GM19023 (cell line): Measurements from ENCODE around the gene TLCD3B.

Experiments used
- ATAC-seq: cut with Tn5 transposase; IDR thresholded peaks from one replicate; pipeline ENCODE4 v1.9.1; 2021; ENCODE audit warnings: mild to moderate bottlenecking, moderate library complexity; ENCODE audit not compliant: unreplicated experiment

The TLCD3B gene

DNA sequence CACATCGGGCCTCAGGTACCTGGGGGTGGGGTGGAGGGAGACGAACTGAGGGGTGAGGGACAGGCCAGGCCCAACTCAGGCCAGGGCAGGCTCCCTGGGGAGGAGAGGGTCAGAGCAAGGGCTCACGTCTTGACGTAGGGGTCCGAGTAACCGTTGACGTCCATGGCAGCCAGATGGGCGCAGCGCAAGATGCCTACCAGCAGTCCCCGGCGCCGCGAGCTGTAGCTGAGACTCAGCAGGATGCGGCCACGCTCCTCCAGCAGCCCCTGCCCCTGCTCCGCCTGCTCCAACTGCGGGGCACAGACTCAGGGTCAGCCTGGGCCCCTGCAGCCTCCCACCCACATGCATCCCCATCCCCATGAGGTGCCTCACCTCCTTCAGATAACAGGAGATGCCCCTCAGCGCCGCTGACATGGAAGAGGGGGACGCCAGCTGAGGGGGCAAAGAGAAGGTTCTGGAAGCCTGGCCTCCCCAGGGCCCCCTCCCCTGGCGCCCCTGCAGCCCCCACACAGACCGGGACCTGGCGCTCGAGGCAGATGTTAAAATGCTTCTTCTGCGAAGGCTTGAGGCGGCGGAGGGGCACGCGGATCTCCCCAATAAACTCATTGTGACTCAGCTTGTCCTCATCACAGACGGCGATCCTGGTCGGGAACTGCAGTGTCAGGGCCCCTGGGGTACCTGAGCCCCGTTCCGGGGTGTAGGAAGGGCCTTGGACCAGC, 24.3 kb downstream of the TLCD3B start:
- no peak for ATAC-seq

DNA sequence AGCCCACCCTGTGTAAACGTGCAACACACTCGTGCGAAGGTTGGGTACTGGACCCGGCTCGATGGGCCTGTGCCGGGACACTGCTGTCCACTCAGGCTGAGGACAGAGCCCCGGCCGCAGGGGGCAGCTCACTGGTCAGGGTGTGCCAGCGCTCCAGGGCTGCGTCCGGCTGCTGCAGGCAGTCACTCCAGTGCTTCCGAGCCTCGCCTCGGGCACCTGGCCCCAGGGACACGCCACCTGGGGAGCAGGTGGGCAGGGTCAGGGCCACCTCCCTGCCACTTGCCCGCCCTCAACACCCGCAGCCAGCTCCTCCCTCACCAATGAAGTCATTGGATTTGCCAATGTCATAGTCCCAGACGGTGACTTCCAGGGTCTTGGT, 25.0 kb downstream of the TLCD3B start:
- ATAC-seq: no peak

DNA sequence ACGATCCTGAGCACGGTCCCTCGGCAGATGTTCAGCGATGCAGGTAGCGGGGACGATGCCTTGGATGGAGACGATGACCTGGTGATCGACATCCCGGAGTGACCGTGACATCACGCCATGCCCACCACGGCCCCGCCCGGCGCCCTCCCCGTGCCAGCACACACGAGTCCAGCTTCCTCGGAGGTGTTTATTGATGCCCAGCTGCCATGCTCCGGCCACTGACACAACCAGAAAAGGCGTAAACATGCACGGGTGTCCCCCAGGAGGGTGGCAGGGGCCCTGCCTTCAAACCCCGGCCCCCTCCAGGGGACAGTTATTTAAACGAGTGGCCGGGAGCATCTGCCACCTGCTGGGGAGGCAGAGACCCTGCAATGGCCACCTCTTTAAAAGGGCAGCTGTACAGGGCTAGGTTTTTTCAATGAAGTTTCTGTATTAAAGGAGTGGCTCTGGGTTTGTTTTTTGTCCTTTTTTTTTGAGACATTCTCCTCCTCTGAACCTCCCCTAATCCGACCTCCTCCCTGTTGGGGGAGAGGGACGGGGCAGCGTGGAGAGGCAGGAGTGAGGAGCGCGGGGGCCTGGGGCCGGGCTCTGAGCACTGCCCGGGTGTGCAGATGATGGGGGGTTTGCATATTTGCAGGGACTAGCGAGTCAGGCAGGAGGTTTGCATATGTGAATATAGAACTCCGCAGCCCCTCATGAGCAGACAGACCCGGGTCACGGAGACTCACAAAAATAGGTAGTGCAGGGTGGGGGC, 25.6 kb downstream of the TLCD3B start:
- no peak for ATAC-seq

DNA sequence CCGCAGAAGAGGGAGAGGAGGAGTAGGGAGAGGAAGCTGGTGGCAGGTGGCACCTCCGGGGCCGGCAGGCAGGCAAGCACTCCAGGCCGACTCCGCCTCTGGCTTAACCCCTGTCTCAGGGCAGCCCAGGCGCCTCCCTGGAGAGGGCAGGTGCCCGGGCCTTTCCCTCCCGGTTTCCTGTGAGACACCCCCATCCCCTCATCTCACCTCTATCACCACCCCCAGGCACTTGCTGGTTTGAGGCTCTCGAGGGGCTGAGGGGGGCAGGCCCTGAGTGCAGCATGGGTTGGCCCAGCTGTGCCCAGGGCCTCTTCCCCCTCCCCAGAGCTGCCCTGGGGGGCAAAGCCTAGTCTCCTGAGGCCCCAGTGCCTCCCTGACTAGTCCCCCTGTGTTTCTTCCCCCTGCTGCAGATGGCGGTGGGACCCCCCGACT, 26.2 kb downstream of the TLCD3B start:
- no peak for ATAC-seq

DNA sequence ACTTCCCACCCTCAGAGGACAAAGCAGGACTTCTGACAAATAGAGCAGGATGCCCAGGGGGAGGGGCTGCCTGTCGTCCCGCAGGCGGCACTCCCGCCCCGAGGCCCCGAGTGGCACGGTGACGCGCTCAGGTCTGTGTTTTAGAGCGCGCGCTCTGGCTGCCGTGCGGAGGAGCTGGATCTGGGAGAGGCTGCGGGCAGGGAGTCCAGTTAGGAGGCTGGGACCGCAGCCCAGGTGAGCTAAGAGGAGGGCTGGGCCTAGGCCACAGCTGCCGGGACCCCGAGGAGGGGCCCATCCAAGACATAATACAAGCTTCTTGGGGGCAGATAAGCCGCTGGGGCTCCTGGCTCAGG, 26.7 kb downstream of the TLCD3B start:
- ATAC-seq: no peak

DNA sequence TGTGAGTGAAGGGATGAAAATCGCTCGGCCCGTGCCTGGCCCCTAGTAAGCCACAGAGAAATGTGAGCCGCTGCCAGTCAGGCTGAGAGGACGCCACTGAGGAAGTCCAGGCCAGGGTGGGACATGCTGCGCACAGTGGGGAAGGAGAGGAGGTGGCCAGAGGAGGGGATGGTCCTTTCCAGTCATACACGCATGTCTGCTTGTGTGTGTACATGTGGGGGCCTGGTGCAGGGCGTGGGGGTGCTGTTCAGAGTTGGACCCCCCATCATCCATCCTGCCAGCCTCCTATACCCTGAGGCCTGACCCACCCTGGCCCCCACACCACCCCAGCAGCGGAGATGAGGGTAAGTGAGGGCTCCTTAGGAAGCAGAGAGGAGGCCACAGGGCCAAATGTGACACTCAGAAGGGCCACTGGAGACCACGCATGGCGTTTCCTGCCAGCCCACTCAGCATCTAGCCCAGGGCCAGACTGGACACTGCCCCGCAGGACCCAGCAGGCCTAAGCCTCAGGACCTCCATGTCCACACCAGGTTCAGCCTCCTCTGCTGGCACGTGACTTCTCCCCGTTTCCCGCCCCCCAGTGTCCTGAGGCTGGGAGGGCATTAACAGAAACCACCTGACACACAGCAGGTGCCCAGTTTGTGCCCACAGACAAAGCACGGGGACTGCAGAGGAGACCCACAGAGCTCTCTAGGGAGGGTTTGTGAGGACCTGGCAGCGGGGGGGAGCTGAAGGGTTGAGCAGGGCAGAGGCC, 27.2 kb downstream of the TLCD3B start:
- ATAC-seq: no peak

DNA sequence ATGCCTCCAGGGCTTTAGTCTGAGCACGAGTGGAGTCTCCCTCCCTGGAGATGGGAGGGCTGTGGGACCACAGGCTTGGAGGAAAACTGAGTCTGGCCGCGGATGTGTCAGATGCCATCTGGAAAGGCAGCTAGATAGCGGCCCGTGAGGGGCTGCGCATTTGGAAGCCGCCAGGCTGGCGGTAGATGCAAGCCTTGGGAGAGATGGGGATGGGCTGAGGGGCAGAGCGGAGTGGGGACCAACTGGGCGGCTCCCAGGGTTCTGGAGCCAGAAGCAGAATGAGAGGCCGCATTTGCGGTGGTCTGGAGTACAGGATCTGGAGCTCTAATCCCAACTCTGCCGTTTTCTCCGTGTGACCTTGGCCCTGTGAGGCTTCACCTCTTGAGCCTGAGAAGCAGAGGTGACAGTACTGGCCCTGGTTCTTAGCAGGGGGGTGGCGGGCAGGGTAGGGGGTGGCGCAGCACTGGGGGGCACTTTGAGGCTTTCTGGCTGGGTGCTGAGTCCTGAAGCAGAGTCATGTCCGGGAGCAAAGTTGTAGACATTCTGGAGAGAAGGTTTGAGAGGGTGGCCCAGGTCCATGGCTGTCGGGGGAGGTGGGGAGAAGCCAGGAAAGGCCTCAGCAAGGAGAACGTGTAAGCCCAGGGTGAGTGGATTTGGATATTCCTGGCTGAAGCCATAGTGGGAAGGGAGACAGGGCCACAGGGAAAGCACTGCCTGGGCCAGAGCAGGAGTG, 28.3 kb downstream of the TLCD3B start:
- no peak for ATAC-seq

DNA sequence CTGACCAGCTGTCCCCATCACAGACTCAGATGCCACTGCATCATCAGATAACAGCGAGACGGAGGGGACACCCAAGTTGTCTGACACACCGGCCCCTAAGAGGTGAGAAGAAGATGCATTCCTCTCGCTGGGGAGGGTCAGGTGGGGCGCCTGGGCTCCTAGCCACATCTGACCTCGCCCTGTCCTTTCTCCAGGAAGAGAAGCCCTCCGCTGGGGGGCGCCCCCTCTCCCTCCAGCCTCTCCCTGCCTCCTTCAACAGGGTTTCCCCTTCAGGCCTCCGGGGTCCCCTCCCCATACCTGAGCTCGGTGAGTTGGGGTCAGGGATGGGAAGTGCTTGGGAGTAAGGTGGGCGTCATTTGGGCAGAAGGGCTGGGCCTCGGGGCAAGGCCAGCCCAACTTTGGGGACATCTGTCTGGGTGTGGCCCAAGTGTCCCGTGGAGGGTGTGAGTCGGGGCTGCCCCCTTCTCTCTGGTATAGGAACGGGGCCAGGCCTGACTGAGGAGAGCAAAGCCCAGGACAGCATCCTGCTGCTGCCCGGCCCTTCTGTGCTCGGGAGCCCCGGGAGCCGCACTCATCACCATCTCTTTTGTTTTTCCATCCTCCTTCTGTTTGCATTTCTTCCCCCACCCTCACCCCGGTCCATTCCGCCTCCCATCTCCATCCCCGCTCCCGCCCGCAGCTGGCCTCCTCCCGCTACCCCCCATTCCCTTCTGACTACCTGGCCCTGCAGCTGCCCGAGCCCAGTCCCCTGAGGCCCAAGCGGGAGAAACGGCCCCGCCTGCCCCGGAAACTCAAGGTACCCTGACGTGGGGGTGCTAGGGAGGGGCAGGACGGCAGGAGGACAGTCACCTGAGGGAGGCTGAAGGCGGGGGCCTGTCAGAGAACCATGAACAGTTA, 30.1 kb downstream of the TLCD3B start:
- no peak for ATAC-seq

DNA sequence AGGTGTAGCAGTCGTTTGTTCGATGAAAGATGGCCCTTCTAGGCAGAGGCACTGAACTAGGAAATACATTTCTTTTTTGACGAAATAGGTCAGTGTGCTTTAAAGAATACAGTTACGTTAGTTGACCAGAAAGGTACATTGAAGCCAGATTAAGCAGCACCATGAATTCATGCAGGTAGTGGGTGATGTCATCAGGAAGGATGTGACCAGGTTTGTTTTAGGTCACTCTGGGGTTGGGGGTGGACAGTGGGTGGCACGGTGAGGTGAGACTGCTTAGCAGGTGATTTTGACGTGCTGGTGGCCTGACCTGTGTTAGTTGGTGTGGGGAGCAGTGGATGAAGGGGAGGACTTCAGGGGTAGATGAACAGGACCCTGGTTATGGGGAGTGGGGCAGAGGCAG, 31.5 kb downstream of the TLCD3B start:
- no peak for ATAC-seq

DNA sequence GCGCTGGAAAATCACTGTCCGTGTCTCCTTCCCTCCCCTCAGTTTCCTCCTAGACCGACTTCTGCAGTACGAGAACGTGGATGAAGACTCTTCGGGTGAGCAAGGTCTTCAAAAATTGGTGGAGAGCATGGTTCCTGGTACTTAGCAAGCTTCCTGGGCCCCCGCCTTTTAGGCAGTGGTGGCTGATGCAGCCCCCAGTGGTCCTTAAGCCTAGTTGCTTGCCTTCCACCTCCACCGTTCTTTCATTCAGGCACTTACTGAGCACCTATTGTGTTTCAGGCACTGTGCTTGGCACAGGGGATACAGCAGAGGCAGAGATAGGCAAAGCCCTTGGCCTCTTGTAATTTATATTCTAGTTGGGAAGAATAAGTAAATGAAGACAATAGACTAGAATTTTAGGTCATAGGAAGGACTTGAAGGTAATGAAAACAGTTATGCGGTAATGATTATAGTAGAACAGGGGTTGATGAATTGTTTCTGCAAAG, 34.3 kb downstream of the TLCD3B start:
- no peak for ATAC-seq

DNA sequence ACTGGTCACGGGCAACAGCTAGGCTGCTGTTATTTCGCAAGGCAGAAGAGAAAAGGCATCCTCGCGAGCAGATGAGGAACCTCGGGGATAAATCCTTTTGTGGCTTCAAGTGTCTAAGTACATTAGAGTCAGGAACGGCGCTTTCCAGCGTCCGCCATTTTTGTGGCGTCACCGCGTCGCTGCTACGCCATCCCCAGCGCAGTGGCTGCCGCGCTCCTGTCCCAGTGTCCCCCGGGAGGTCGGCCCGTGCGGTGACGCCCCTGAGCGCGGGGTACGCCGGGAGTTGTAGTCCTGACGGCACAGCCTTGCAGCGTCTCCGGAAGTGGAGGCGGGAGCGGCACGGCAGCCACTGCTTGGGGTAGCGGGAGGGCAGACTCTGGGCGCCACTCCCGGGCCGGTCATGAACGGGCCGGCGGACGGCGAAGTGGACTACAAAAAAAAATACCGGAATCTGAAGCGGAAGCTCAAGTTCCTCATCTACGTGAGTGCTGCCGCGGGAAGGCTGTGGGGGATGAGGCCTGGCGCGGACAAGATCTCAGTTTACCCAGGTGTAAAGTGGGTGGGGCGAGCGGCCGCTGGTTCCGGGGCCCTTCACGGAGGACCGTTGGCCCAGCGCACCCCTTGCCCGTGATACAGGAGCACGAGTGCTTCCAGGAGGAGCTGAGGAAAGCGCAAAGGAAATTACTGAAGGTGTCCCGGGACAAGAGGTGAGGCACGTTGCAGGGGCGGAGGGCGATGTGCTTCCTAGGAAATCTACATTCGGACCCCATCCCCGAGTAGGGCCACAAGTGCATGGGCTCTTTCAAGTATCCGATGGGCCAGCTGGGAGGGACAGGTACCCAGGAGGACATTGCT, 34.9 kb downstream of the TLCD3B start, which contains the start of gene INO80E:
Gene INO80E, plus strand, starts transcription at position 331 of the 855 bp plus-strand sequence. Its CDS starts 70 bp downstream, at position 401.
- ATAC-seq: peak; percentile 91

DNA sequence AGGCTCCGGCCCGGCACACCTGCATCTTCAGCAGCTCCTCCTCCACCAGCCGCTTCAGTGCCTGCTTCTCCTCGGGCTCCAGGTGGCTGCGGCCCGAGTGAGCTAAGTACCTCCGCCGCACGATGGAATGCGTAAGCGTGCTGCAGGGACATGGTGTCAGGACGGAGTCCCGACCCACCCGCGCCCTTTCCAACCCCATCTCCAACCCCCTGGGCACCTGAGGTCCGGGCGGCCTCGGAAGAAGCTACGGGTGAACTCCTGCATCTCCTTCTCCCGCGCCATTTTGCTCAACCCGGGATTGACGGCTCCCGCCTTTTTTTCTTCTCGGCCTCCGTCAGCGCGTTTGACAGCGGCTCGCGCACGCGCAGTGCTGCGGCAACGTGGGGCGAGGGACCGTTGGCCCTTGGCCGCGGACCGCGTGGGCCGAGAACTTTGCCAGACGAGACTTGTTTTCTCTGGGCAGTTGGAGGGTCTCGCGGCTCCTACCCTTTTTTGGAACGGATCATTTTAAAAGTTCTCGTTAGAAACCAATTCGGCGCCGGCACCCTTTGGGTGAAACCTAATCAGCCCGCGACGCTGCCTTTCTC, 35.7 kb downstream of the TLCD3B start, which contains the start of gene HIRIP3:
Gene HIRIP3, minus strand, starts transcription at position 294 of the 587 bp plus-strand sequence. Its CDS starts 12 bp downstream, at position 282.
- peak; percentile 48 for ATAC-seq

DNA sequence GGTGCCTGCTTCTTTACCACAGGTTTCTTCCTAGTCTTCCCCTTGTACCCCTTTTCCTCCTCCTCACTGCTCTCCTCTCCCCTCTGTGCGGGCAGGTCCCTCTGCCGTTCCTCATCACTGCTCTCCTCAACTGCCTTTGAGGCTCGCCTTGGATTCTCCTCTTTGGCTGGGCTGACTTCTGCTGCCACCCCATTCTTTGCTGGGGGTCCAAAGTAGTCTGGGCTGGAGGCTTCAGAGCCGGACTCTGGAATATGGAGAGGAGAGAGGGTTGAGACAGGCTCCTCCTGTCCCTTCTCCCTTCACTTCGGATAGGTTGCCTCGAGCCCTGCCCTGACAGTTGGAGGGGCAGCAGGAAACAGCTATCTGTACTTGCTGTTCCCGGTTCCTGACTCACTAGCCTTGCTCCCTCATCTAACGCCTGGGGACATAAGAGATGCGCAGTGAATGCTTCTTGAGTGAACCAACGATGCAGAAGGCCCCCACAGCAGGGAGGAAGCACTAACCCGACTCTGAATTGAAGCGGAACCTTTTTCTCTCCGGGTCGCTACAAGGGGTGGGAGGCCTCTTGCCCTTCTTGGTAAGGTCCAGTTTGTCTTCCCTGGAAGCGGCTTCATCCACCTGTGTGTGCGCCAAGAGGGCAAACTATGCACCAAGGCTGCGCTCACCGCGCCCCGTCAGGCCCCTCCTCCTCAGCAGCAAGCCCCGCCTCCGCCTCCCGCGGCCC, 36.3 kb downstream of the TLCD3B start:
- peak; percentile 30 for ATAC-seq

DNA sequence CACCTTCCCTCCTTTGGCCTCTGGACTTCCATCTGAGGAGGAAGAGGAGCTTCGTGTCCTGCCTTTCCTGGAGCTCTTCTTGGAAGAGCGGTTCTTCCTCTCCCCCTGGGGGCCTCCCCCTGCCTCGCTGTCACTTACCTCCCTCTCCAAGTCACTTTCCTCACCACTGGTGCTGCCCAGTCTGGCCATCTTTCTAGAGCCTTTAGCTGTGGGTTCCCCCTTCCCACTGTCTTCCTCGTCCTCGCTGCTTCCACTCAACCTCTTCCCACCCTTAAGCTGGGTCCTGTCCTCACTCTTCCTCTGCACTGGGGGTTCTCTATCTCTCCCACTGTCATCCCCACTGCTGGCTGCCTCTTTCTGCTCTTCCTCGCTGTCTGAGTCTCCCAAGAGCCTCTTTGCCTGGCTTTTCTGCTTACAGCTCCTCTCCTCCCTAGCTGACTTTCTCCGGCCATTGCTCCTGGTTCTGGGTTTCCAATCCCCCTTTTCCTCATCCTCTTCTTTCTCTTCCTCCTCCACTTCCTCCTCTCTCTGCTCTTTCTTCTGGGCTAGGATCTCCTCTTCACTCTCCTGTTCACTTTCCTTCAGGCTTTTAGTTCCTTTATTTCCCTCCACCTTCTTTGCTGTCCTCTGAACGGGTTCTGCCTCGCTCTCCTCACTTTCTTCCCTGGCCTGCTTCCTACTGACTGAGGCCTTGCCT, 37.0 kb downstream of the TLCD3B start:
- ATAC-seq: no peak

DNA sequence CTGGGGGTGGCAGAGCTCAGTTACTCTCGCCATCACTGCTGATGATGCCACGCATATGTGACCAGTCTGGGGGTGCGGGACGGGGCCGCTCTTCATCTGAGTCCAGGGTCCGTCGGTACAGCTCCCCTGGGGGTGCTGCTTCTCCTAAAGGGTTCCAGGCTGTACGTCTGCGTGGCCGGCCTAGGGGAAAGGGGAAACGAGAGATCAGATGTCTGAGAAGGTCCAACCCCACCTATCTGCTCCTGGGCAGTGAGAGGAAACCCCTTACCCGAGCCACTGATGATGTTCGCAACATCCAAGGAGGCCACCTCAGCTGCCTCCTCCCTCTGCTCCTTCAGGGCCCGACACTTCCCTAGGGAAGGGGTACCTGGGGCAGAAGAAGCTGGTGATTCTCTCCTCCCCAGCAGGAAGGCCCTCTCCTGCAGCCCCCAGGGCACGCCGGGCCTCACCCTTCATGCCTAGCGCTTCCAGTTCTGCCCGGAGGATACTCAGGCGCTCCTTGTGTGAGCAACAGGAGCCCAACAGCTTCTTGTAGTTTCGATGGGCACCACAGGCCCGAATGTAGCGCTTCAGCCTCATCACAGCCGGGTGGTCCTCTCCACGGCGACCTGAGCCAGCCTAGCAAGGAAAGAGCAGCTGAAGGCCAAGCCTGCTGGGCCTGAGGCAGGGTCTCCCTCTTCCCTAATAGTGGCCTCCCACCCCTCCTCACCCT, 37.7 kb downstream of the TLCD3B start:
- ATAC-seq: no peak

DNA sequence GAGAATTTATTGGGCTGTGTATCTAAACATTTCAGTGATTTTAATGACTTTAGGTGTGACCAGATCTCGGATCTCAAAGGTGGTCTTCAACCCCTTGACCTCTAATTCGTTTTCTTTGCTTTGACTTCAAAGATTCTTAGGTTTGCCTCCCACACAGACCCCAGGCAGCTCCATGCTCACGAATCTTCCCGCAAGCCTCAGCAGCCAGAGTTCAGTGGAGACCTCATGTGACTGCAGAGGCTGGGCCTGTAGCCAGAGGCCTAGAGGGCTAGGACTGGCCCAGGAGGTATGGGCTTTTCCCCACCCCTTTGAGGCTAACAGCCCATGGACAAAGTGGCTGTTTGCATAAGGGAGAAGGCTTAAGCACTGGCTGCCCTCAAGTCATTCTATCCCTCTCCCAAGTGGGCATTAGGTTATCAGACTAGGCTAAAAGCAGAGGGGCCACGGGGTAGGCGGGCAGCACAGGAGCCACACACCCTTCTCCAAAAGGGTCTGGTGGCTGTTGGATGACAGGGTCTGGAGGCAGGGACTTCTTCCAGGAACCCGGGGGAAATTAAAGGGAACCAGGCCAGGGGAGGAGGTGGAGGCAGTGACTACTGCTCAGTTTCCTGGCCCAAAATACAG, 38.6 kb downstream of the TLCD3B start:
- no peak for ATAC-seq
